ENCODE data around the gene HTN3.
"Not testable (repeated sequence)": the region's sequence is repeated elsewhere in the genome, so short reads cannot be mapped to it uniquely, and the experiment has no call there.

The HTN3 gene

GRCh38 chr4:70028159-70028558 is at the start of gene HTN3:
Gene HTN3, plus strand, starts transcription at chr4:70028459. Its CDS starts 2,282 bp downstream, at chr4:70030741.
- not testable (repeated sequence) for DNase-seq

- DNase-seq: no peak
These were observed 44.2 kb upstream of the HTN3 start for GRCh38 chr4:69984030-69984443.

GRCh38 chr4:69986663-69987062 is 41.6 kb upstream of the HTN3 start:
- DNase-seq: no peak

- DNase-seq: no peak
These were observed 37.2 kb upstream of the HTN3 start for GRCh38 chr4:69991016-69991415.

- no peak for DNase-seq
These were observed 33.5 kb upstream of the HTN3 start for GRCh38 chr4:69994782-69995181.

GRCh38 chr4:69995526-69996016 is 32.7 kb upstream of the HTN3 start, which contains the start of gene STATH:
Gene STATH, plus strand, starts transcription at chr4:69995966. Its CDS starts 2,472 bp downstream, at chr4:69998438.
- DNase-seq: peak; percentile 72

GRCh38 chr4:69999420-69999819 is 28.8 kb upstream of the HTN3 start:
- DNase-seq: no peak

- DNase-seq: no peak
These were observed 27.5 kb upstream of the HTN3 start for GRCh38 chr4:70000711-70001110.

GRCh38 chr4:70002507-70002906 is 25.8 kb upstream of the HTN3 start:
- no peak for DNase-seq

- no peak for DNase-seq
These were observed 19.5 kb upstream of the HTN3 start for GRCh38 chr4:70008771-70009170.

GRCh38 chr4:70019006-70019405 is 9.3 kb upstream of the HTN3 start:
- DNase-seq: not testable (repeated sequence)

- no peak for DNase-seq
These were observed 5.0 kb upstream of the HTN3 start for GRCh38 chr4:70023218-70023617.

- DNase-seq: no peak
These were observed 1.2 kb upstream of the HTN3 start for GRCh38 chr4:70027011-70027410.

- not testable (repeated sequence) for DNase-seq
These were observed 9.3 kb downstream of the HTN3 start for GRCh38 chr4:70037559-70037958.

- DNase-seq: not testable (repeated sequence)
These were observed 11.7 kb downstream of the HTN3 start for GRCh38 chr4:70039928-70040327.

- DNase-seq: no peak
These were observed 13.5 kb downstream of the HTN3 start for GRCh38 chr4:70041652-70042286.

- DNase-seq: not testable (repeated sequence)
These were observed 21.9 kb downstream of the HTN3 start, which contains the start of gene HTN1 for GRCh38 chr4:70050138-70050537. Gene HTN1, plus strand, starts transcription at chr4:70050438. Its CDS starts 2,639 bp downstream, at chr4:70053077.

GRCh38 chr4:70056534-70056933 is 28.3 kb downstream of the HTN3 start:
- DNase-seq: not testable (repeated sequence)

- DNase-seq: no peak
These were observed 29.4 kb downstream of the HTN3 start for GRCh38 chr4:70057651-70058050.

- DNase-seq: no peak
These were observed 30.9 kb downstream of the HTN3 start for GRCh38 chr4:70059149-70059548.

- no peak for DNase-seq
These were observed 33.7 kb downstream of the HTN3 start for GRCh38 chr4:70062000-70062399.

GRCh38 chr4:70080205-70080604 is 51.9 kb downstream of the HTN3 start:
- DNase-seq: no peak
